H1 (cell line): ENCODE results near the gene ERCC1.

ENCODE experiments used
- EGR1 ChIP-seq: IDR thresholded peaks from 2 replicates; pipeline ENCODE4 v1.6.1; 2011; ENCODE audit warnings: low read depth, low read length, borderline replicate concordance
- EP300 ChIP-seq, 2 experiments: IDR thresholded peaks; 1 replicate in 1 of 2; 2 replicates in 1 of 2; pipeline ENCODE4 v1.6.1; 2011 to 2012; ENCODE audit warnings: low read depth in 2 of 2, low read length in 2 of 2, mild to moderate bottlenecking in 2 of 2, borderline replicate concordance in 1 of 2, inconsistent platforms in 1 of 2, moderate library complexity in 1 of 2
- EZH2 ChIP-seq: fragments of 200-600 bp; sonication (generic); IDR thresholded peaks from 2 replicates; pipeline ENCODE4 v1.7.1; 2012; ENCODE audit warnings: low read depth, mild to moderate bottlenecking, moderate library complexity, low read length, inconsistent platforms; ENCODE audit not compliant: severe bottlenecking
- FOSL1 ChIP-seq: IDR thresholded peaks from 2 replicates; pipeline ENCODE4 v1.6.1; 2011; ENCODE audit warnings: mild to moderate bottlenecking, low read depth, low read length, moderate library complexity; ENCODE audit not compliant: insufficient read depth
- JUND ChIP-seq: IDR thresholded peaks from 2 replicates; pipeline ENCODE4 v1.6.1; 2011; ENCODE audit warnings: mild to moderate bottlenecking, improper control_type of control experiment, low read length
- POLR2A ChIP-seq, 2 experiments: IDR thresholded peaks; 1 replicate in 1 of 2; 2 replicates in 1 of 2; pipeline ENCODE4 v1.6.1; 2011; ENCODE audit warnings: low read depth in 2 of 2, low read length in 2 of 2, mild to moderate bottlenecking in 2 of 2; ENCODE audit errors: control extremely low read depth in 1 of 2
- RFX5 ChIP-seq: IDR thresholded peaks from 2 replicates; pipeline ENCODE4 v1.6.1; 2011; ENCODE audit warnings: low read depth, low read length, improper control_type of control experiment, borderline replicate concordance
- RXRA ChIP-seq: IDR thresholded peaks from 2 replicates; pipeline ENCODE4 v1.6.1; 2011; ENCODE audit warnings: low read depth, mild to moderate bottlenecking, low read length, moderate library complexity; ENCODE audit not compliant: insufficient read depth
- SAP30 ChIP-seq: fragments of 300-600 bp; sonication (generic); IDR thresholded peaks from 2 replicates; pipeline ENCODE4 v1.7.1; 2012; ENCODE audit warnings: low read length, moderate library complexity, mild to moderate bottlenecking, inconsistent platforms; ENCODE audit not compliant: insufficient read depth, insufficient replicate concordance
- ZNF274 ChIP-seq: IDR thresholded peaks from 2 replicates; pipeline ENCODE4 v1.7.0; 2012; ENCODE audit warnings: low read length, borderline replicate concordance; ENCODE audit errors: extremely low read depth
- TF ChIP-seq, protein P1 (sequence below), 3 experiments: IDR thresholded peaks; 1 replicate in 2 of 3; 2 replicates in 1 of 3; pipeline versions ENCODE4 v1.5.1 to v1.6.1; 2011; ENCODE audit warnings: low read length in 3 of 3, mild to moderate bottlenecking in 3 of 3, inconsistent platforms in 2 of 3, low read depth in 1 of 3, moderate library complexity in 1 of 3; ENCODE audit not compliant: insufficient read depth in 1 of 3; ENCODE audit errors: control extremely low read depth in 1 of 3
- TF ChIP-seq, protein P2 (sequence below): IDR thresholded peaks from 2 replicates; pipeline ENCODE4 v1.6.1; 2012; ENCODE audit warnings: inconsistent platforms

DNA sequence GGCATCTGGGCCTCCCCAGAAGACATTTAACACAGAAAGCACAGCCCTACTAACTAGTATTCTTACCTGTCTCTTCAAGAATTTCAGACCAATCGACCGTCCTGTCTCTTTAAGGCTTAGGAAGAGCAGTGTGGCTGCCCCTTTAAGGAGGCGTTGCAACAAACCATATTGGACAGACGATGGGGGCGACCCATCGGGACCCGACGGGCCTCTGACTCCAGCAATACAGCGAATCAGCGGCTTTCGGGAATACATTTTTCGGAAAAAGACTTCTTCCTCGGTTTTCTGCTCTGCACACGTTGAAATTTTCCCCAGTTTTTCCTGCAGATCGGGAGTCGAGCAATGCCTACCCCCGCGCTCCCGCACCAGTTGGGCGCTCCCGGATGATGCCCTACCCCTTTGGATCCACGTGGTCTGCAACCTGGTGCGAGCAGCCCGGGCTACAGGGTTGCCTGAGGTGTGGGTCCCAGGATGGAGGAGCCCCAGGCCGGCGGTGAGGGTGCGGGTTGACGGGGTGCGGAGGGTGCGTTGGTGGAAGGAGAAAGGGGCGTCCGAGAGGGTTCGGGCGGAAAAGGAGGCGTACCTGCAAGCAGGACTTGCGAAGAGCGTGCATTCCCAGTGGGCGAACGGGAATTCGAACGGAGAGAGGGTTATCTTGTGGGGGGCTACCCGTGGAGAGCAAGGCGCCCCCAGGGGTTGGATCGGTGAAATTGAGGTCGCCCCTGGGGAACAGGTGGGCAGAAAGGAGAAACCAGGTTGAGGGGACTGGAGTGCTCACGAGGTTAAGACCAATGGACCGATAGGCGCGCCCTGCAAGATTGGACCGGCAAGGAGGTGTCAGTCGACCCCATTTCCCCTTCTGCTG is 17.3 kb downstream of the ERCC1 start, which contains the start of gene POLR1G:
- TF ChIP-seq, protein P1, sequence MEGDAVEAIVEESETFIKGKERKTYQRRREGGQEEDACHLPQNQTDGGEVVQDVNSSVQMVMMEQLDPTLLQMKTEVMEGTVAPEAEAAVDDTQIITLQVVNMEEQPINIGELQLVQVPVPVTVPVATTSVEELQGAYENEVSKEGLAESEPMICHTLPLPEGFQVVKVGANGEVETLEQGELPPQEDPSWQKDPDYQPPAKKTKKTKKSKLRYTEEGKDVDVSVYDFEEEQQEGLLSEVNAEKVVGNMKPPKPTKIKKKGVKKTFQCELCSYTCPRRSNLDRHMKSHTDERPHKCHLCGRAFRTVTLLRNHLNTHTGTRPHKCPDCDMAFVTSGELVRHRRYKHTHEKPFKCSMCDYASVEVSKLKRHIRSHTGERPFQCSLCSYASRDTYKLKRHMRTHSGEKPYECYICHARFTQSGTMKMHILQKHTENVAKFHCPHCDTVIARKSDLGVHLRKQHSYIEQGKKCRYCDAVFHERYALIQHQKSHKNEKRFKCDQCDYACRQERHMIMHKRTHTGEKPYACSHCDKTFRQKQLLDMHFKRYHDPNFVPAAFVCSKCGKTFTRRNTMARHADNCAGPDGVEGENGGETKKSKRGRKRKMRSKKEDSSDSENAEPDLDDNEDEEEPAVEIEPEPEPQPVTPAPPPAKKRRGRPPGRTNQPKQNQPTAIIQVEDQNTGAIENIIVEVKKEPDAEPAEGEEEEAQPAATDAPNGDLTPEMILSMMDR (IDR thresholded peaks at IDR 0.05; ENCODE audit: control extremely low read depth in 1 of 3, insufficient read depth in 1 of 3, low read depth in 1 of 3, low read length in 3 of 3): no peak
- TF ChIP-seq POLR2A (IDR thresholded peaks at IDR 0.05; ENCODE audit: control extremely low read depth in 1 of 2, low read depth in 2 of 2, low read length in 2 of 2) (peak in 1 of 2 experiments; percentile 77; a peak in 2 of 3 replicates), JUND (peak; percentile 98), EGR1 (peak; percentile 58; the same call in 1 of the 2 replicates), EP300 (IDR thresholded peaks at IDR 0.05; ENCODE audit: borderline replicate concordance in 1 of 2, low read depth in 2 of 2, low read length in 2 of 2) (peak in 1 of 2 experiments; percentile 99; a peak in 2 of 3 replicates), EZH2 (no peak), RXRA (no peak), ZNF274 (no peak), SAP30 (peak; percentile 86), RFX5 (no peak), FOSL1 (no peak)
- TF ChIP-seq, protein P2, sequence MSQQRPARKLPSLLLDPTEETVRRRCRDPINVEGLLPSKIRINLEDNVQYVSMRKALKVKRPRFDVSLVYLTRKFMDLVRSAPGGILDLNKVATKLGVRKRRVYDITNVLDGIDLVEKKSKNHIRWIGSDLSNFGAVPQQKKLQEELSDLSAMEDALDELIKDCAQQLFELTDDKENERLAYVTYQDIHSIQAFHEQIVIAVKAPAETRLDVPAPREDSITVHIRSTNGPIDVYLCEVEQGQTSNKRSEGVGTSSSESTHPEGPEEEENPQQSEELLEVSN: no peak
